GM23248 (cell line): ENCODE results near the gene ATRN. TPM values are rescaled to one million over a fixed set of nuclear protein-coding genes. Genes with fewer than 3 reads are reported as not detected.

ENCODE experiments used
- DNase-seq: peaks from one replicate; pipeline ENCODE4 v3.0.0-alpha.2; 2015
- H2AFZ ChIP-seq: fragments of 200-600 bp; sonication (generic); 2 replicates; pipeline ENCODE4 v1.6.1; 2016; ENCODE audit warnings: antibody characterized with exemption
- H3F3A ChIP-seq: fragments of 200-600 bp; sonication (generic); 2 replicates; pipeline ENCODE4 v1.6.1; 2016; ENCODE audit warnings: mild to moderate bottlenecking, antibody characterized with exemption, mixed run types; ENCODE audit not compliant: insufficient read depth
- H3K27ac ChIP-seq: fragments of 200-600 bp; sonication (generic); 2 replicates; pipeline ENCODE4 v1.5.1; 2016; ENCODE audit warnings: mild to moderate bottlenecking
- H3K27me3 ChIP-seq: fragments of 200-600 bp; sonication (generic); replicated peaks from 2 replicates; pipeline ENCODE4 v1.6.1; 2016; ENCODE audit warnings: mild to moderate bottlenecking; ENCODE audit not compliant: insufficient read depth
- H3K36me3 ChIP-seq: fragments of 200-600 bp; sonication (generic); 2 replicates; pipeline ENCODE4 v1.6.1; 2016; ENCODE audit warnings: low read depth, mild to moderate bottlenecking
- H3K4me1 ChIP-seq: fragments of 200-600 bp; sonication (generic); 2 replicates; pipeline ENCODE4 v1.6.1; 2016; ENCODE audit warnings: mild to moderate bottlenecking; ENCODE audit not compliant: insufficient read depth
- H3K4me2 ChIP-seq: fragments of 200-600 bp; sonication (generic); one replicate; pipeline ENCODE4 v1.6.1; 2016; ENCODE audit warnings: mild to moderate bottlenecking; ENCODE audit not compliant: unreplicated experiment
- H3K4me3 ChIP-seq: fragments of 200-600 bp; sonication (generic); 2 replicates; pipeline ENCODE4 v1.5.1; 2016; ENCODE audit warnings: mild to moderate bottlenecking
- H3K79me2 ChIP-seq: fragments of 200-600 bp; sonication (generic); 2 replicates; pipeline ENCODE4 v1.6.1; 2016; ENCODE audit warnings: mild to moderate bottlenecking; ENCODE audit not compliant: insufficient read depth
- H3K9ac ChIP-seq: fragments of 200-600 bp; sonication (generic); 2 replicates; pipeline ENCODE4 v1.6.1; 2016; ENCODE audit warnings: mild to moderate bottlenecking
- H3K9me2 ChIP-seq: fragments of 200-600 bp; sonication (generic); 2 replicates; pipeline ENCODE4 v1.6.1; 2016; ENCODE audit warnings: mixed run types, mild to moderate bottlenecking, moderate library complexity; ENCODE audit not compliant: insufficient read depth
- H3K9me3 ChIP-seq: fragments of 200-600 bp; sonication (generic); one replicate; pipeline ENCODE4 v1.6.1; 2017; ENCODE audit warnings: low read depth
- H4K20me1 ChIP-seq: fragments of 200-600 bp; sonication (generic); 2 replicates; pipeline ENCODE4 v1.6.0; 2016; ENCODE audit not compliant: insufficient read depth
- EZH2 ChIP-seq: fragments of 200-600 bp; sonication (generic); IDR thresholded peaks from 2 replicates; pipeline ENCODE4 v1.6.1; 2018; ENCODE audit warnings: antibody characterized with exemption, mild to moderate bottlenecking; ENCODE audit not compliant: insufficient read depth, poor library complexity, severe bottlenecking
- EZH2phosphoT487 ChIP-seq: fragments of 200-600 bp; sonication (generic); IDR thresholded peaks from 2 replicates; pipeline ENCODE4 v1.6.1; 2018; ENCODE audit warnings: antibody characterized with exemption, moderate library complexity, mild to moderate bottlenecking, low read depth; ENCODE audit not compliant: insufficient read depth
- WGBS, 2 experiments: methylation state at CpG; one replicate each; pipeline ENCODE4 v1.1.6; 2015 to 2017; ENCODE audit warnings: low lambda C conversion rate in 2 of 2, low coverage in 1 of 2; ENCODE audit errors: missing lambda C conversion rate in 2 of 2; 5-methylcytosine and 5-hydroxymethylcytosine counted together
- in situ Hi-C: fragments of 300-500 bp; cut with MboI; formaldehyde crosslinking; loops from 2 replicates; pipeline ENCODE4 v1.15.0; 2020
- polyA plus RNA-seq: library from polyadenylated mRNA; unstranded; fragments of >200 nt; fragmentation: Nextera tagmentation; extraction: Ambion mirVana; gene quantifications from 2 replicates; pipeline ENCODE4 v1.2.1, GENCODE V29; 2016
- total RNA-seq: library from RNA; depleted of rRNA; stranded (reverse); fragments of >200 nt; shearing (Covaris generic); gene quantifications from 2 replicates; pipeline ENCODE4 v1.2.3, GENCODE V29; 2014

The ATRN gene
- total and polyA plus RNA-seq, 2 experiments from 2014 or later: 9.9 to 38.7 TPM

DNA sequence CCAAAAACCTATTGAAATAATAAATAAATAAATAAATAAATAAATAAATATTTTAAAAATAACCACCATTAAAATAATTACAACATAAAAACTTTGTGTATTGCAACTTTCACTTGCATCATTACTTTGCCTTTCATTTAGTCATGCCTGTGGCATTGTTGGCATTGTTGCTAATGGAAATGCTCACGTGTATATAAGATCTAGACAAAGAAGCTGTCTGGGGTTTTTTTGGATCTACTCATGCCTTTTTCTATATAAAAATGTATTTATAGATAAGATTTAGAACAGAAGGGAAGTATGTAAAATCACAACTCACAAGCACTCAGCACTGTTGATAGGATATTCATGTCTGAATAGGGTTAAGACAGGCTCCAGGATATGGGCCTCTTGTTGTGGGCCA, 164.5 kb downstream of the ATRN start:
- DNase-seq: peak; percentile 43
- TF ChIP-seq EZH2: no peak
- no peak for TF ChIP-seq EZH2phosphoT487
- in situ Hi-C loops: no loop called here
- no peak overlapping the region for H3K9ac ChIP-seq
- no peak overlapping the region for H2AFZ ChIP-seq
- no peaks in the 10 kb centered on the region for H3K4me1 ChIP-seq
- H3K4me3 ChIP-seq: no peak overlapping the region
- H3F3A ChIP-seq: no peaks in the 10 kb centered on the region; the same call in 1 of the 2 replicates
- H3K79me2 ChIP-seq: no peaks in the 10 kb centered on the region
- no peaks in the 10 kb centered on the region for H3K9me3 ChIP-seq
- H3K27me3 ChIP-seq: no peaks in the 10 kb centered on the region
- H3K27ac ChIP-seq: no peak overlapping the region
- WGBS, 2 experiments: 76 to 83% methylated on average over 1 of the region's 1 CpG
- no peak overlapping the region for H3K4me2 ChIP-seq
- no peaks in the 10 kb centered on the region for H3K9me2 ChIP-seq
- no peaks in the 10 kb centered on the region for H4K20me1 ChIP-seq
- peaks cover 18% of the 10 kb centered on the region for H3K36me3 ChIP-seq

DNA sequence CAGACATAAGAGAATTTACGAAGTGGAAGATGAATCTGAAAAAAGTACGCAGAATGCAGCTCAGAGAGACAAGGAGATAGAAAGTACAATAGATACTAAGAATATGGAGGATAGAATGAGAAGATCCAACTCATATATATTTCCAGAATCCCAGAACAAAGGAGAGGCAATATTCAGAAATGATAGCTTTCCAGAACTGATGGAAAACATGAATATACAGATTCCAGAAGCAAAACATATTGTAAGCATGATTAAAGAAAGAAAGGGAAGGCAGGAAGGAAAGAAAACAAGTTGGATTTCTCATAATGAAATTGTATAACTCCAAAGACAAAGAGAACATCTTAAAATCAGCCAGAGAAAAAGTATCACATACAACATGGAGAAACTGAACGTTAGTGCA, 169.4 kb downstream of the ATRN start:
- H3K4me2 ChIP-seq: no peak overlapping the region
- no peaks in the 10 kb centered on the region for H3K4me1 ChIP-seq
- in situ Hi-C loops: no loop called here
- H3K27ac ChIP-seq: no peak overlapping the region
- H3K79me2 ChIP-seq: no peaks in the 10 kb centered on the region
- no peak overlapping the region for H3K9ac ChIP-seq
- TF ChIP-seq EZH2 (no peak), EZH2phosphoT487 (no peak)
- WGBS, 2 experiments: 96 to 99% methylated on average over 3 of the region's 3 CpGs
- no peak for DNase-seq
- no peaks in the 10 kb centered on the region; the same call in 1 of the 2 replicates for H3F3A ChIP-seq
- H3K9me3 ChIP-seq: no peaks in the 10 kb centered on the region
- H3K4me3 ChIP-seq: no peak overlapping the region
- H2AFZ ChIP-seq: no peak overlapping the region
- peaks cover 18% of the 10 kb centered on the region for H3K36me3 ChIP-seq
- no peaks in the 10 kb centered on the region for H4K20me1 ChIP-seq
- H3K9me2 ChIP-seq: no peaks in the 10 kb centered on the region
- H3K27me3 ChIP-seq: no peaks in the 10 kb centered on the region

DNA sequence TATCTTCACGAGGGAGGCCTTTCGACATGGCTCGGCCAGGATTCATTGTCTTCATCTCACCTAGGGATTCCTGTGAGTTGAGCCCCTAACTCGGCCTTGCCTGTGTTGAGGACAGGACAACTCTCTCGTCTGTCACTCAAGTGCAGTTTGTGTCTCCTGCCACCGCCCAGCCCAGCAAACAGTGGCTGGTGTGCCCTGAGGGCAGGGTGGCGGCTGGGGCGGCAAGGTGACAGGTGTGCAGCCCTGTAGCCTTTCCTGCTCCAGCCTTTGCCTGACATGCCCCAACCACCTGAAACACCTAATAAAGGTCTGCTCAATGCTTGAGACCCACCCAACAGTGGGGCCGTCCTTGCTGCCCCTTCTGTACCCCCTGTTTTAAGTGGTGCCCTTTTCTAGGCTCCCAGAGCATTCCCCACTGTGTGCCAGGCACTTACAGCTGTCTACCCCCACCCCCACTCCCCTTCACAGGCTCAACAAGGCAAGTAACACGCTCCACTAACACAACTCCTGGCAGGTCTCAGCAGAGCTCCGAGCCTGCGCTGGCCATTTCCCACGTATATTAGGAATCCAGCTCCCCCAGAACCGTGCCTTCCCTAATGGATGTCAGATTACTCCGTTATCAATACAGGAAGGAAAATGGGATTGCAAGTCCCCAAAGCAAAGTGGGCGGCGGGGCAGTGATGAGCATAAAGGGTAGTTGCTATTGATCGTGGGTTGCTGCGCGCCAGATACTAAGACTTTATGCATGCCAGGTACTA, 174.7 kb downstream of the ATRN start:
- no peaks in the 10 kb centered on the region; the same call in 1 of the 2 replicates for H3K36me3 ChIP-seq
- H3K27ac ChIP-seq: no peak overlapping the region
- no peak for DNase-seq
- H3F3A ChIP-seq: no peaks in the 10 kb centered on the region
- no peak overlapping the region for H3K4me3 ChIP-seq
- H3K9ac ChIP-seq: no peak overlapping the region
- TF ChIP-seq EZH2 (no peak), EZH2phosphoT487 (no peak)
- H3K4me1 ChIP-seq: no peaks in the 10 kb centered on the region
- H4K20me1 ChIP-seq: no peaks in the 10 kb centered on the region
- no peaks in the 10 kb centered on the region for H3K9me2 ChIP-seq
- 96 to 98% methylated on average over 17 to 20 of the region's 20 CpGs for WGBS, 2 experiments
- in situ Hi-C loops: no loop called here
- no peaks in the 10 kb centered on the region for H3K27me3 ChIP-seq
- H3K79me2 ChIP-seq: no peaks in the 10 kb centered on the region
- no peak overlapping the region for H2AFZ ChIP-seq
- no peaks in the 10 kb centered on the region for H3K9me3 ChIP-seq
- H3K4me2 ChIP-seq: no peak overlapping the region

DNA sequence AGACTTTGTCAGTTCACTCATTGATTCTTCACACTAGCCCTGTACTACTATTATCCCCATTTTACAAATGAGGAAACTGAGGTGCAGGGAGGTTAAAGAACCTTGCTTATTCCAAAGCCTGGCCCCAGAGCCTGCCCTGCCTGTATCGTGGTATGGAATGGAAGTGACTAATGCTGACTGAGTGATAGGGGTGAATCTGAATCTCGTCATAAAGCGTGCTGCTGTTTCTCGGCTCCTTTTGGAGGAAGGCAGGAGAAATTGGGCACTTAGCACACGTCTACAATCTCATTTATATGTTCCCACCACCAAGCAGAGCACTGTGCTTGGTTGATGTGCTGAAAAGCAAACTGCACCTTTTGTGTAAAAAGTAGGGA, 175.2 kb downstream of the ATRN start:
- 33 to 37% methylated on average over 5 of the region's 5 CpGs for WGBS, 2 experiments
- H2AFZ ChIP-seq: no peak overlapping the region
- H3K79me2 ChIP-seq: no peaks in the 10 kb centered on the region
- H3K27ac ChIP-seq: no peak overlapping the region
- no peak overlapping the region for H3K9ac ChIP-seq
- no peaks in the 10 kb centered on the region for H3K27me3 ChIP-seq
- H3K4me2 ChIP-seq: no peak overlapping the region
- in situ Hi-C loops: no loop called here
- H3F3A ChIP-seq: no peaks in the 10 kb centered on the region
- H3K4me1 ChIP-seq: no peaks in the 10 kb centered on the region
- no peaks in the 10 kb centered on the region for H4K20me1 ChIP-seq
- DNase-seq: peak; percentile 39
- H3K4me3 ChIP-seq: no peak overlapping the region
- no peaks in the 10 kb centered on the region for H3K9me2 ChIP-seq
- no peaks in the 10 kb centered on the region for H3K9me3 ChIP-seq
- H3K36me3 ChIP-seq: no peaks in the 10 kb centered on the region
- TF ChIP-seq EZH2phosphoT487 (no peak), EZH2 (no peak)

DNA sequence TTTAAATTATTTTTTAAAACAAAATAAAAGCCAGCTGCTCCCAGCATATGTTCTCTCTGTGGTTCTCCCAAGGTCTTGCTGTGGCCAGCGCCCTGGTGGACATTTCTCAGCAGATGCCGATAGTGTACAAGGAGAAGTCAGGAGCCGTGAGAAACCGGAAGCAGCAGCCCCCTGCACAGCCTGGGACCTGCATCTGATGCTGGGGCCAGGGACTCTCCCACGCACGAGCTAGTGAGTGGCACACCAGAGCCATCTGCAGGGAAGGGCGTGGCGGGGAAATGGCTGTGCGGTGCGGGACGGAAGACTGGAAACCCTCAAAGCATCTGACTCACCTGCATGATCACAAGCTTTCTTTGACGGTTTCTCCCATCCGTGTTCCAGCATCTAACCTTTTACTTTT, 175.8 kb downstream of the ATRN start:
- Histone ChIP-seq H2AFZ (no peak overlapping the region), H3K4me1 (no peaks in the 10 kb centered on the region), H3K36me3 (no peaks in the 10 kb centered on the region), H3K27me3 (no peaks in the 10 kb centered on the region), H3K27ac (no peak overlapping the region), H3K79me2 (no peaks in the 10 kb centered on the region), H3K4me3 (no peak overlapping the region), H3K9me3 (no peaks in the 10 kb centered on the region), H3K4me2 (no peak overlapping the region), H3K9me2 (no peaks in the 10 kb centered on the region), H3F3A (no peaks in the 10 kb centered on the region), H4K20me1 (no peaks in the 10 kb centered on the region), H3K9ac (no peak overlapping the region)
- in situ Hi-C loops: no loop called here
- 95 to 97% methylated on average over 13 of the region's 13 CpGs for WGBS, 2 experiments
- no peak for TF ChIP-seq EZH2
- no peak for TF ChIP-seq EZH2phosphoT487
- no peak for DNase-seq
